Ishikawa (cell line): ENCODE data around the gene TPRA1.

Source experiments
- CEBPB ChIP-seq: IDR thresholded peaks from 2 replicates; pipeline ENCODE4 v1.6.1; 2012
- CREB1 ChIP-seq: IDR thresholded peaks from 2 replicates; pipeline ENCODE4 v1.6.1; 2012; ENCODE audit warnings: low read depth
- EGR1 ChIP-seq: IDR thresholded peaks from 2 replicates; pipeline ENCODE4 v1.6.1; 2012
- EP300 ChIP-seq: IDR thresholded peaks from 2 replicates; pipeline ENCODE4 v1.6.1; 2012; ENCODE audit warnings: borderline replicate concordance
- FOXM1 ChIP-seq: IDR thresholded peaks from 2 replicates; pipeline ENCODE4 v1.6.1; 2012; ENCODE audit warnings: low read depth, borderline replicate concordance
- MAX ChIP-seq: IDR thresholded peaks from 2 replicates; pipeline ENCODE4 v1.6.1; 2012
- NFIC ChIP-seq: IDR thresholded peaks from 2 replicates; pipeline ENCODE4 v1.6.1; 2012
- RAD21 ChIP-seq: IDR thresholded peaks from 2 replicates; pipeline ENCODE4 v1.6.1; 2012; ENCODE audit warnings: low read depth
- REST ChIP-seq: IDR thresholded peaks from 2 replicates; pipeline ENCODE4 v1.6.1; 2012; ENCODE audit warnings: low read depth, mild to moderate bottlenecking
- TAF1 ChIP-seq: IDR thresholded peaks from 2 replicates; pipeline ENCODE4 v1.6.1; 2012; ENCODE audit warnings: low read depth, mild to moderate bottlenecking
- TCF12 ChIP-seq: IDR thresholded peaks from 2 replicates; pipeline ENCODE4 v1.6.1; 2012; ENCODE audit warnings: low read depth
- TEAD4 ChIP-seq: IDR thresholded peaks from 2 replicates; pipeline ENCODE4 v1.6.1; 2012
- USF1 ChIP-seq: IDR thresholded peaks from 2 replicates; pipeline ENCODE4 v1.6.1; 2012
- YY1 ChIP-seq: IDR thresholded peaks from 2 replicates; pipeline ENCODE4 v1.6.1; 2012; ENCODE audit warnings: low read depth
- ZBTB7A ChIP-seq: IDR thresholded peaks from 2 replicates; pipeline ENCODE4 v1.6.1; 2012; ENCODE audit warnings: low read depth

The TPRA1 gene

GRCh38 chr3:127588806-127589577, 1.5 kb downstream of the TPRA1 start:
- no peak for TF ChIP-seq EGR1
- no peak for TF ChIP-seq EP300
- TF ChIP-seq TCF12, result no peak
- TF ChIP-seq USF1, result no peak
- TF ChIP-seq FOXM1, result no peak
- no peak for TF ChIP-seq TAF1
- no peak for TF ChIP-seq NFIC
- TF ChIP-seq CEBPB, result no peak
- TF ChIP-seq ZBTB7A, result no peak
- TF ChIP-seq YY1, result no peak

GRCh38 chr3:127587876-127588275, 2.7 kb downstream of the TPRA1 start:
- TF ChIP-seq MAX (no peak), REST (no peak), CREB1 (no peak), EGR1 (no peak), RAD21 (no peak), TEAD4 (no peak), EP300 (no peak), NFIC (no peak), USF1 (no peak), ZBTB7A (no peak), TCF12 (no peak)

- TF ChIP-seq EGR1, result no peak
- no peak for TF ChIP-seq FOXM1
- no peak for TF ChIP-seq TEAD4
- TF ChIP-seq ZBTB7A, result no peak
- TF ChIP-seq CEBPB, result no peak
- no peak for TF ChIP-seq NFIC
- TF ChIP-seq RAD21, result no peak
- no peak for TF ChIP-seq USF1
- no peak for TF ChIP-seq TAF1
- no peak for TF ChIP-seq YY1
- no peak for TF ChIP-seq REST
- no peak for TF ChIP-seq TCF12
- TF ChIP-seq CREB1, result no peak
Observed at GRCh38 chr3:127585813-127586413, 4.6 kb downstream of the TPRA1 start.

- TF ChIP-seq EGR1 (no peak), USF1 (no peak), ZBTB7A (no peak), CREB1 (no peak), TAF1 (no peak), MAX (no peak), CEBPB (no peak), EP300 (no peak), YY1 (no peak), REST (no peak)
Observed at GRCh38 chr3:127585163-127585812, 5.2 kb downstream of the TPRA1 start.
